KMS-11 (cell line): Measurements from ENCODE around the gene TOX2.
"Not testable (repeated sequence)": the region's sequence is repeated elsewhere in the genome, so short reads cannot be mapped to it uniquely, and the experiment has no call there.

Source experiments
- H2AFZ ChIP-seq: fragments of 200-600 bp; sonication (generic); 2 replicates; pipeline ENCODE4 v1.6.1; 2016; ENCODE audit warnings: antibody characterized with exemption, mixed run types, low read depth
- H3K27ac ChIP-seq: fragments of 200-600 bp; sonication (generic); 2 replicates; pipeline ENCODE4 v1.6.1; 2016; ENCODE audit warnings: mild to moderate bottlenecking, mixed run types
- H3K27me3 ChIP-seq: fragments of 200-600 bp; sonication (generic); 2 replicates; pipeline ENCODE4 v1.6.1; 2017; ENCODE audit warnings: mild to moderate bottlenecking, low read depth, mixed run types, moderate library complexity; ENCODE audit not compliant: insufficient read depth
- H3K36me3 ChIP-seq: fragments of 200-600 bp; sonication (generic); 2 replicates; pipeline ENCODE4 v1.6.1; 2017; ENCODE audit warnings: mild to moderate bottlenecking, mixed run types; ENCODE audit not compliant: insufficient read depth
- H3K4me1 ChIP-seq: fragments of 200-600 bp; sonication (generic); 2 replicates; pipeline ENCODE4 v1.6.1; 2016; ENCODE audit warnings: mild to moderate bottlenecking, low read depth, mixed run types; ENCODE audit not compliant: poor library complexity, severe bottlenecking
- H3K4me2 ChIP-seq: fragments of 200-600 bp; sonication (generic); 2 replicates; pipeline ENCODE4 v1.7.0; 2016; ENCODE audit warnings: mild to moderate bottlenecking, mixed run types
- H3K4me3 ChIP-seq: fragments of 200-600 bp; sonication (generic); IDR thresholded peaks from 2 replicates; pipeline ENCODE4 v1.6.1; 2017; ENCODE audit warnings: low read depth, low read length, mixed read lengths; ENCODE audit not compliant: insufficient read depth
- H3K79me2 ChIP-seq: fragments of 200-600 bp; sonication (generic); 2 replicates; pipeline ENCODE4 v1.6.1; 2016; ENCODE audit warnings: low read depth, mixed run types; ENCODE audit not compliant: insufficient read depth
- H3K9ac ChIP-seq: fragments of 200-600 bp; sonication (generic); 2 replicates; pipeline ENCODE4 v1.6.1; 2016; ENCODE audit warnings: mild to moderate bottlenecking, mixed run types
- H4K20me1 ChIP-seq: fragments of 200-600 bp; sonication (generic); 2 replicates; pipeline ENCODE4 v1.6.1; 2016; ENCODE audit warnings: mild to moderate bottlenecking, mixed run types; ENCODE audit not compliant: insufficient read depth
- CTCF ChIP-seq: fragments of 200-600 bp; sonication (generic); conservative IDR thresholded peaks from 2 replicates; pipeline ENCODE4 v1.6.1; 2017; ENCODE audit warnings: low read depth, mild to moderate bottlenecking, antibody characterized with exemption, low read length, moderate library complexity, mixed read lengths

The TOX2 gene

GRCh38 chr20:44039147-44039546 lies 124.5 kb downstream of the TOX2 start:
- Histone ChIP-seq H2AFZ (no peak overlapping the region), H3K4me3 (no peak overlapping the region), H3K79me2 (no peaks in the 10 kb centered on the region), H3K36me3 (no peaks in the 10 kb centered on the region), H4K20me1 (no peaks in the 10 kb centered on the region), H3K4me1 (no peaks in the 10 kb centered on the region), H3K27ac (no peak overlapping the region), H3K4me2 (no peak overlapping the region), H3K9ac (no peak overlapping the region), H3K27me3 (no peaks in the 10 kb centered on the region)
- TF ChIP-seq CTCF, result no peak

DNA sequence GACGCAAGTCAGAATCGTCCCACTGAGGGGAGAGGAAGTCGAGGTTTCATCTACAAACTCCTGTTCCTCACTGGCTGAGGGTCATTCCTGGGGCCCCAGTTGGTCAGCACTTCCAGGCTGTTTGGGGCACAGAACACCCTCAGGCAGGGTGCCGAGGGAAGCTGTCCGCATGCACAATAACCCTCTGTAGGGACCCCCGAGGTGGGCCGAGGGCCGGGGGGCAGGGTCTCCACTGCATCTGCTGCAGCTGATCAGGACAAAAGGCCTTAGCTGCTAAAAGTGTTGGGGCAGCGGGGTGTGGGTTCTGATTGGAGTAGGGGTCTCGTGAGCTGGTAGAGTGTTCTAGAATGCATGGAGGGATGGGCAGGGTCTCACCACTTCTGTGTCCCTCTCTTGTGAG lies 125.1 kb downstream of the TOX2 start:
- H3K9ac ChIP-seq, result no peak overlapping the region
- H3K4me2 ChIP-seq, result no peak overlapping the region
- no peak overlapping the region for H3K4me3 ChIP-seq
- no peak for TF ChIP-seq CTCF
- H2AFZ ChIP-seq, result no peak overlapping the region
- no peaks in the 10 kb centered on the region for H3K27me3 ChIP-seq
- no peak overlapping the region for H3K27ac ChIP-seq
- no peaks in the 10 kb centered on the region for H3K4me1 ChIP-seq
- H3K79me2 ChIP-seq, result no peaks in the 10 kb centered on the region
- H3K36me3 ChIP-seq, result no peaks in the 10 kb centered on the region
- no peaks in the 10 kb centered on the region for H4K20me1 ChIP-seq

DNA sequence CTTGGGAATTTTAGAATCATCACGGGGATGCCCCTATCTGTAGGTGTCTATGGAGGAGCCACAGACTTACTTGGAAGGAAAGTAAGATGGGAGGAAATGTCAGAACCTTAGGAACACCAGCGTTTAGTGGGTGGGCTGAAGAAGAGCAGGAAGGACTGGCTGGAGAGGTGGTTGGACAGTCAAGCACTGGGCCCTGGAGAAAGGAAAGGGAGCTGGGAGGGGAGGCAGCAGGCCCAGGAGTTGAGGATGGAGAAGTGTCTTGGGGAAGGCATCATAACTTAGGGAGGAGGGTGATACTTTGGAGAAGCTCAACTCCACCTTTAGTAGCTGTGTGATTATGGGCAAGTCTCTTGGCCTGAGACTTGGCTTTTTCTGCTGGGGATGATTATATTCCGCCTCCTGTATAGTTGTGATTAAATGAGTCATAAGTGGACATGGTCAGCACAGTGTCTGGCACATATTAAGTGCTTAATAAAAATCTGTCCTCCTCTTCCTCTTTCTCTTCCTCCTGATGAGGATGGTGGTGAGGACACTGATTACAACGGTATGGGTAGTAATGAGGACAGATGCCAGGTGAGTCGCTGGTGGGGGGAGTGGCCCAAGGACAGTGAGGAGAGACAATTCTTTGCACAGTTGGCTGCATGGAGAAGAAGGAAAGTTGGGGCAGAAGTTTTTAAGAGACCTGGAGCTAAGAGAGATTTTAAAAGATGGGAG lies 125.7 kb downstream of the TOX2 start:
- no peaks in the 10 kb centered on the region for H3K79me2 ChIP-seq
- H3K27me3 ChIP-seq, result no peaks in the 10 kb centered on the region
- H3K4me2 ChIP-seq, result no peak overlapping the region
- no peak overlapping the region for H2AFZ ChIP-seq
- H3K9ac ChIP-seq, result no peak overlapping the region
- TF ChIP-seq CTCF, result no peak
- H3K36me3 ChIP-seq, result no peaks in the 10 kb centered on the region
- no peaks in the 10 kb centered on the region for H3K4me1 ChIP-seq
- no peak overlapping the region for H3K27ac ChIP-seq
- H3K4me3 ChIP-seq, result no peak overlapping the region
- no peaks in the 10 kb centered on the region for H4K20me1 ChIP-seq

GRCh38 chr20:44041001-44041400 lies 126.3 kb downstream of the TOX2 start:
- Histone ChIP-seq H3K36me3 (no peaks in the 10 kb centered on the region), H3K27me3 (no peaks in the 10 kb centered on the region), H3K4me2 (no peak overlapping the region), H3K4me3 (no peak overlapping the region), H3K9ac (no peak overlapping the region), H3K4me1 (no peaks in the 10 kb centered on the region), H3K79me2 (no peaks in the 10 kb centered on the region), H4K20me1 (no peaks in the 10 kb centered on the region), H2AFZ (no peak overlapping the region), H3K27ac (no peak overlapping the region)
- no peak for TF ChIP-seq CTCF

DNA sequence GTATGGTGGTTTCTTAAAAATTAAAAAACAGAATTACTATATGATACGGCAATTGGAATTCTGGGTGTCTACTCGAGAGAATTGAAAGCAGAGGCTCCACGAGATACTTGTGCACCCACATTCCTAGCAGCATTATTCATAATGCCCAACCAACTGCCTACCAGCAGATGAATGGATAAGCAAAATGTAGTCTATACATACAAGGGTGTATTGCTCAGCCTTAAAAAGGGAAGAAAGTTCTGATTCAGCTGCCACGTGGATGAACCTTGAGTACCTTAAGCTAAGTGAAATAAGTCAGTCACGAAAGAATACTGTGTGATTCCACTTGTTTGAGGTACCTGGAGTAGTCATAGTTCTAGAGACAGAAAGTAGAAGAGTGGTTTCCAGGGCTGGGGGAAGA lies 130.1 kb downstream of the TOX2 start:
- not testable (repeated sequence) for H3K4me3 ChIP-seq, H3K4me2 ChIP-seq, H3K79me2 ChIP-seq, H3K4me1 ChIP-seq, H2AFZ ChIP-seq, H3K27ac ChIP-seq, H3K9ac ChIP-seq, H3K36me3 ChIP-seq, H3K27me3 ChIP-seq, H4K20me1 ChIP-seq
